Measurements from ENCODE around the gene USP15. TPM values are rescaled to one million over a fixed set of nuclear protein-coding genes. Genes with fewer than 3 reads are reported as not detected.

The USP15 gene
- total and polyA plus RNA-seq, 2 donors (not counting 1 experiment from before 2014, with no cell fraction given): 116 to 182 TPM

GRCh38 chr12:62250671-62251608 lies 9.3 kb upstream of the USP15 start:
- no peak for DNase-seq
- peaks cover 5% of the 10 kb centered on the region for H3K4me1 Mint-ChIP-seq
- Histone ChIP-seq H3K27me3 (replicated peaks in 1 of 4; ENCODE audit: control extremely low read depth in 1 of 4, control insufficient read depth in 3 of 4, insufficient read depth in 4 of 4, low read length in 3 of 4) (no peaks in the 10 kb centered on the region), H3K4me2 (replicated peaks; ENCODE audit: low read depth, low read length, poor library complexity, severe bottlenecking) (no peak overlapping the region), H2AFZ (ENCODE audit: insufficient read depth, low read depth, low read length, poor library complexity, severe bottlenecking) (no peak overlapping the region), H3K4me3 (ENCODE audit: control extremely low read depth in 1 of 5, extremely low read depth in 1 of 5, insufficient read depth in 1 of 5, low read depth in 2 of 5, low read length in 4 of 5) (no peak overlapping the region), H3K79me2 (ENCODE audit: control insufficient read depth, insufficient read depth, low read length) (no peaks in the 10 kb centered on the region), H3K36me3 (replicated peaks in 1 of 2; ENCODE audit: control extremely low read depth in 1 of 2, control insufficient read depth in 1 of 2, extremely low read depth in 1 of 2, insufficient read depth in 2 of 2, low read length in 1 of 2) (no peaks in the 10 kb centered on the region), H3K4me1 (ENCODE audit: control insufficient read depth in 2 of 2, insufficient read depth in 2 of 2, low read length in 2 of 2) (peaks cover 5 to 6% of the 10 kb centered on the region in 2 donors), H4K20me1 (ENCODE audit: control insufficient read depth, insufficient read depth, low read length, poor library complexity, severe bottlenecking) (no peaks in the 10 kb centered on the region), H3K27ac (ENCODE audit: low read length in 2 of 2) (peak overlapping the region in 1 of 2 donors; percentile 37), H3K9ac (ENCODE audit: low read length) (no peak overlapping the region), H3K9me3 (ENCODE audit: control extremely low read depth in 1 of 3, control insufficient read depth in 2 of 3, insufficient read depth in 1 of 3, low read length in 2 of 3) (no peaks in the 10 kb centered on the region)
- 78% methylated on average over 3 of the region's 3 CpGs for WGBS (ENCODE audit: insufficient coverage)
- CTCF ChIA-PET: interaction anchor here (1.5 kb wide), 1 partner anchor 9 kb away, joined by 6 read pairs; the partner anchor contains the start of gene USP15
- no peaks in the 10 kb centered on the region for H3K9me3 Mint-ChIP-seq (ENCODE audit: insufficient read depth)
- H3K27ac Mint-ChIP-seq: peak overlapping the region; percentile 33
- no peak for TF ChIP-seq EZH2 (IDR thresholded peaks at IDR 0.05; ENCODE audit: borderline replicate concordance, insufficient read depth, low read depth, low read length, poor library complexity, severe bottlenecking)
- TF ChIP-seq CTCF (IDR thresholded peaks at IDR 0.05): no peak
- POLR2A ChIA-PET: no interaction called here
- intact Hi-C loops (cut with micrococcal nuclease): no loop called here
- H3K27me3 Mint-ChIP-seq: peaks cover 4% of the 10 kb centered on the region
- ATAC-seq (ENCODE audit: low read depth): no peak
- no peak overlapping the region for H3K4me3 Mint-ChIP-seq

- H3K9ac ChIP-seq (ENCODE audit: low read length): no peak overlapping the region
- intact Hi-C loops (cut with micrococcal nuclease): no loop called here
- TF ChIP-seq EZH2 (IDR thresholded peaks at IDR 0.05; ENCODE audit: borderline replicate concordance, insufficient read depth, low read depth, low read length, poor library complexity, severe bottlenecking): no peak
- no peak for TF ChIP-seq CTCF (IDR thresholded peaks at IDR 0.05)
- peak overlapping the region in 1 of 2 donors; percentile 37 for H3K27ac ChIP-seq (ENCODE audit: low read length in 2 of 2)
- no peak for DNase-seq
- H3K9me3 Mint-ChIP-seq (ENCODE audit: insufficient read depth): no peaks in the 10 kb centered on the region
- no peaks in the 10 kb centered on the region for H3K36me3 ChIP-seq (replicated peaks in 1 of 2; ENCODE audit: control extremely low read depth in 1 of 2, control insufficient read depth in 1 of 2, extremely low read depth in 1 of 2, insufficient read depth in 2 of 2, low read length in 1 of 2)
- no peak overlapping the region for H3K27ac Mint-ChIP-seq
- H3K27me3 Mint-ChIP-seq: peaks cover 4% of the 10 kb centered on the region
- ATAC-seq (ENCODE audit: low read depth): no peak
- H3K79me2 ChIP-seq (ENCODE audit: control insufficient read depth, insufficient read depth, low read length): no peaks in the 10 kb centered on the region
- H3K4me2 ChIP-seq (replicated peaks; ENCODE audit: low read depth, low read length, poor library complexity, severe bottlenecking): no peak overlapping the region
- no peaks in the 10 kb centered on the region for H4K20me1 ChIP-seq (ENCODE audit: control insufficient read depth, insufficient read depth, low read length, poor library complexity, severe bottlenecking)
- peaks cover 5 to 6% of the 10 kb centered on the region in 2 donors for H3K4me1 ChIP-seq (ENCODE audit: control insufficient read depth in 2 of 2, insufficient read depth in 2 of 2, low read length in 2 of 2)
- H3K27me3 ChIP-seq (replicated peaks in 1 of 4; ENCODE audit: control extremely low read depth in 1 of 4, control insufficient read depth in 3 of 4, insufficient read depth in 4 of 4, low read length in 3 of 4): no peaks in the 10 kb centered on the region
- peaks cover 5% of the 10 kb centered on the region for H3K4me1 Mint-ChIP-seq
- no peaks in the 10 kb centered on the region for H3K9me3 ChIP-seq (ENCODE audit: control extremely low read depth in 1 of 3, control insufficient read depth in 2 of 3, insufficient read depth in 1 of 3, low read length in 2 of 3)
- ChIA-PET CTCF (interaction anchor here (1.5 kb wide), 1 partner anchor 8 kb away, joined by 6 read pairs; the partner anchor contains the start of gene USP15), POLR2A (no interaction called here)
- no peak overlapping the region for H3K4me3 Mint-ChIP-seq
- H3K4me3 ChIP-seq (ENCODE audit: control extremely low read depth in 1 of 5, extremely low read depth in 1 of 5, insufficient read depth in 1 of 5, low read depth in 2 of 5, low read length in 4 of 5): no peak overlapping the region
- H2AFZ ChIP-seq (ENCODE audit: insufficient read depth, low read depth, low read length, poor library complexity, severe bottlenecking): no peak overlapping the region
Observed at GRCh38 chr12:62251609-62251958, 8.6 kb upstream of the USP15 start.
